GM19099 (cell line): ENCODE measurements around the gene MAGI2.

ENCODE experiments used
- POLR2A ChIP-seq: IDR thresholded peaks from 3 replicates; pipeline ENCODE4 v1.6.1; 2011; ENCODE audit warnings: low read depth; ENCODE audit not compliant: insufficient read length; ENCODE audit errors: extremely low read depth

MAGI2 gene

DNA sequence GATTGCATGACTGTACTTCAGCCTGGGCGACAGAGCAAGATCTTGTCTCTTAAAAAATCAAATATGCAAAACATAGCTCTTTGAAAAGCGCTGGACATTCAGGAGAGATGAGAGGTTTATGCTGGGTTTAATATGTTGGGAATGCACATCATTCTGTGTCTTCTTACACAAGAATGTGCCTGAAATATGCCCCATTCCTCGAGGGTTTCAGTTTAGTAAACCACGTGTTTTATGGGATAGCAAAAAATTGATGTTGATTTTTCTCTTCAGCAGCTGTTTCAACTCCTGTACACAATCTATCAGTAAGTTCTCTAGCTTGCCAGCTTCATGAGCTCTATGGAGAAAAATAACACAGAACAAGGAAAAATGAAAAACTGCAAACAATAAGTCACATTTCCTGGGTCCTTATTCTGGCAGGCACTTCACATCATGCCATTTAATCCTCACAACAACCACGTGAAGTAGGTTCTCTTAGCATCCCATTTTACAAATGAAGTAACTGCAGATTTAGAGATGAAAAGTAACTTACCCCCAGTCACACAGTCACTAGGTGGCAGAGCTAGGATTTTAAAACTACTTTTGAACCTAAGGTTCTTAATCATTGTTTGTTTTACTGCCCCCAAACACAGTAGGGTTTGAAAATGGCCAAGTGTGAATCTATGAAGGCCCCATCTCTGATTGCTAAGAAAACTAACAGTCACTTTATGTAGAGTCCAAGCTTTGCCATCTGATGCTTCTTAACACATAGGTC lies 1231.3 kb downstream of the MAGI2 start:
- no peak for TF ChIP-seq POLR2A

DNA sequence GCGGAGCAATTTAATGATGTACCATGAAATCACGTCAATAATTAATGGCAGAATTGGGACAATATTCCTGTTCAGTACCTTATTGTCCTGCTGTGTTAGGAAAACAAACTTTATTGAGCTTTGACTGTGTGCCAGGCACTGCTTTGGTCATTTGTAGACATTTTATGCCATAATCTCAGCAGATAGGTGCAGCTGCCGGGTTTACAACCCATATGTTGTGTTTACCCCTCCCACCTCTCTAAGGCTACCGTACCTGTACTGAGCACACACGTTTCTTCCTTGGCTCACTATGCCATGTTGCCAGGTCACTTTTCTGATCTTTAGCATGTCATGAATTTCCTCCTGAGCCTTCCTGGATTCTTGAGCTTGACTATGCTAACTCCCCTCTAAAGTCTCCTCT lies 1232.7 kb downstream of the MAGI2 start:
- no peak for TF ChIP-seq POLR2A

DNA sequence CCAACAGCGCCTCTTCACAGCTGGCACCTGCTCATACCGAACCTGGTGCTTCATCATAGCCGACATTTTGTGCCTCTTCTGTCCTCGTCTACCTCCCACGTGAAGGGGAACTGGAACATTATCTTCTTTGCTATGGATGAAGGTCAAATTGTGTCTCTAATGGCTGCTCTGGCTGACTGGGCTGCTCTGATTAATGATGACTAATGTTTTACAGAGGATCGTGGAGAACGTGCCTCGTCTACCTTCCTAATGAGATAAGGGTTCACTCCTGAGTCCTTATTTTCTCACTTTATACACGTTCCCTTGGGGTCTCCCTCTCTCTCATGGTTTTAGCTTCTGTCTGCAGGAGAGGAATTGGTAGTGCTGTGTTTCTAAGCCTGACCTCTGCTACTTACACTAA lies 1234.6 kb downstream of the MAGI2 start:
- TF ChIP-seq POLR2A = no peak

DNA sequence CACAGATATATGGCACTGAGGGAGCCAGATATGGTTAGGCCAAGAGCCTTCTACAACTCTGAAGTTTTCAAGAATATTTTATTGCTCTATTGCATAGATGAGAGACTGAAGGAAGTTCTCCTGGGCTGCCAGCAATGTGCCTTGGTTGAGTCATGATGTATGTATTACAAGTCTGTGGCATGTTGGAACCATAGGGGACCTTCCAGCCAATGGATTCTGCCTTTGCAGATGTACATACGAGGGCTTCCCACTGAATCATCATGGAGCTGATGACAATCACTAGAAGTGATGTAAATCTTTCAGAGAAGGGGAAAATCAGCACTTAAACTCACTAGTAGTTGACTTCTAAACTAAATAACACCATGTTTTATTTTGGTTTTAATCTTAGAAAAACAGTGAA lies 1235.4 kb downstream of the MAGI2 start:
- no peak for TF ChIP-seq POLR2A

DNA sequence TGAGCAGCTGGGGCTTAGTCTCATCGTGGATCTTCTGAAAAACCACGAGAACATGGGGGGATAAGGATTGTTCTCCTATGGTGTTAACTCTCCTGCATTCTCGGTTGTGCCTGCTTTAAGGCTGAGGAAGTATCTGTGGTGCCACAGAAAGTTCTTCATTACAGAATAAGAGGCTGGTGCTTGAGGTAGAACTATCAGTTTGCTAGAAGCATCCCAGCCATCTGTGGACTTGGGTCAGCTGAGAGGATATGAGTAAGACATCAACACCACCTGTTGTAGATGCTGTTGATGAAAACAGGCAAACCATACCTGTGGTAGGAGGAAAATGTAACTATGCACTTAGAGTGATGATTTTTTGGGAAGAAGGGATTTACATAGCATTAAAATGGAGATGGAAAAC lies 1238.3 kb downstream of the MAGI2 start:
- no peak for TF ChIP-seq POLR2A

DNA sequence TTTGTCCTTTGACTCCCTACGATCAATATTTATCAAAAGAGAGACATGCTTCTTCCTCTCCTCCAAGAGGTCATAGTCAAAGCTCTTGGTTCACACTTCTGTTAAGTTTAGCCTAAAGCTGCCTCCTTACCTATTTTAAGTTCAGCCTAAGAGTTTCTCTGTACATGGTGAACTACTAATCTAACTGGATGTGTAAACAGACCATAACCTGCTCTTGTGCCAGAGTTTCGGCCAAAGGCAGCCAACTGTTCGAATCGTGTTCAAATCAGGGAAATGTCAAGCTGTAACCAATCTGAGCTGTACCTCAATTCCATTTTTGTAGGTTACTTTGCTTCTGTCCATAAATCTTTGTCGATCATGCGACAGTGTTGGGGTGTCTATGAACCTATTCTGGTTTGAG lies 1240.1 kb downstream of the MAGI2 start:
- TF ChIP-seq POLR2A = no peak

DNA sequence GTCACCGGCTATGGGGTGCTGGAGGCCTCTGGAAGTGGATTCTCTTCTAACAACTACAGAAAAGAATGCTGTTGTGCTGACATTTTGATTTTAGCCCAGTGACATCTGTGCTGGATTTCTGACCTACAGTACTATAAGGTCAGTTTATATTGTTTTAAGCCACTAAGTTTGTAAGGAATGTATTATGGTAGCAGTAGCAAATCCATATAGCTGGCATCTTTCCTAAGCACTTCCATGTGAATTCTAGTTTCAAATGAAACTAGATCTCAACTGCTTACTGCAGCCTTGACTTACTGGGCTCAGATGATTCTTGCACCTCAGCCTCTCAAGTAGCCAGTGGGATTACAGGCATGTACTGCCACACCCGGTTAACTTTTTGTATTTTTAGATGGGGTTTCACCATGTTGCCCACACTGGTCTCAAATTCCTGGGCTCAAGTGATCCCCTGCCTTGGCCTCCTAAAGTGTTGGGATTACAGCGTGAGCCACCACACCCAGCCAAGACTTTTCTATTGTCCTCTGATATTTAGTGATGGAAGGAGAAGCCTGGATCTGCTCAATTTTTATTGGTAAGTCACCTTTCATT lies 1240.9 kb downstream of the MAGI2 start:
- no peak for TF ChIP-seq POLR2A

DNA sequence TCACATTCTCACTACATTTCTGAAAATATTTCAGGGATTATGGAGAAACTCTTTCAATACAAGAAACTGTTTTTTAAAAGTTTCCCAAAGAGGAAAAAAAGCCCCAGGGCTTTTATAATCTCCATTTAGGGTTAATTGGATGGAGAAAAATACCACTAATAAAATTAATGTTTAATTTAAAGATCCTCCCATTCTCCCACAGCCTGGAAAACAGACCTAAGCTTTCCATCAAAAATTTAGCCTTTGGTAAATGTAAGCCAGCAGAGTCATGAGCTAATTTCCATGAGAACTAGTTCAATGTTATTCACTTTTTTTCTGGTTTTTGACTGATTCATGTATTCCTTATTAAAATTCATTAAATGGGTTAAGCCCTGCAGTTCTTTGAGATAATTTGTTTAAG lies 1246.2 kb downstream of the MAGI2 start:
- TF ChIP-seq POLR2A = no peak

DNA sequence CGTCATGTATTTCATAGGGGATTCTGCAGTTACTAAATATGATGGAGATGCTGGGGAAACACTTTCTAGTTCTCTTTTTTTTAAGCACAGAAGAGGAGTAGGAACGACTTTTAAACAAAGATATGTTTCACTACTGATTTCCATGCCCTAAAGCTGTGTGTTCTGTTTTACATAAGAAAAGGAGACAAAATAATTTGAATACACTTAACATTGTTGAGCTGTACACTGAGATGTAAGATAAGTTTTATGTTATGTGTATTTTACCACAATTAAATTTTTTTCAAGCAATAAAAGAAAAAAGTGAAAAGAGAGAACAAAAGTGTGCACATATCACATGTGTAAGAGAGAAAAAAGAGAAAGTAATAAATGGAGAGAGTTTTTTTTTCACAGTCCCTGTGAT lies 1246.7 kb downstream of the MAGI2 start:
- TF ChIP-seq POLR2A = no peak

DNA sequence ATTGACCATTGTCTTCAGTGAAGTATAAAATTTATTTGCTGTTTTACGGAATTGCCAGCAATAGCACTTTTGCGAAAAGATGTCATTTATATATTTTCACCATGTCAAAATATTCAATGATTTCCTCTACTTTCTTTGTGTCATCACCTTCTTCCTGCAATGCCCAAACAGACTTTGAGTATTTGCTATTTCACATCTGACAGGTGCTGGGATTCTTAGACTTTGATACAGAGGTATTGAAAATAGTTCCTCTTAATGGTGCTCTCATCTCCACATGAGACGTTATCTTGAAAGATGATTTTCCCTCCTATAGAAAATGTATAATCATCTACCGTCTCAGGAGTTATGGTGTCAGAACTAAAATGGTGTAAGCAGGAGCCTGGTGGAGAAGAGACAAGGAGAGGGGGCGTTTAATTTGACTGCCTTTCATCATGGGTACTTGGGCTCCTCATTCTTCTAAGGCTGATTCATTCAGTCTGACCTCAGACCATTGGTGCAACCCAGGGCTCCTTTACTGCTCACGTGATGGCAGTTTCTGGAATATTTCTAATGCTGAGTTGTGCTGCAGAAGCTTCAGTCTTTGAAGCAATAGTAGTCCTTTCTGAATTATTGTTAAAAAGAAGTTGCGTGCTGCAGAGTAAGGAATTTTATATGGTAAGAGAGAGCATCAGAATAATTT lies 1250.3 kb downstream of the MAGI2 start:
- TF ChIP-seq POLR2A = no peak

DNA sequence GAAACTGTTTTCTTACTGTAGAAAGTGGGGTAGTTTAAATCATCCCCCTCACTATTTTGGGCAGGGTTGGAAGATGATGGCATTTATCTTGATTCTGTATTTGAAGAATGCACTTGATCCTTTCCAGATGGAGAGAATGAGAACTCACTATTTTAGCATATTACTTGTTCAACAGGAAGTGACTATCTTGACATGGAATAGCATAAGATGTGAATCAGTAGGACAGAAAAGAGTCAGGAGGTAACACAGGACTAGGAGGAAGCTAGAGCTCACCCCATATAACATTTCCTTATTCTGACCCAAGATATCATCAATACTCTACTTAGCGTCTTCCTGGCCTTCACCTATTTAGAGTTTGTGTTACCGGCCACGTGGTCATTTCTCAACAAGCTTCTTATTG lies 1254.7 kb downstream of the MAGI2 start:
- no peak for TF ChIP-seq POLR2A

DNA sequence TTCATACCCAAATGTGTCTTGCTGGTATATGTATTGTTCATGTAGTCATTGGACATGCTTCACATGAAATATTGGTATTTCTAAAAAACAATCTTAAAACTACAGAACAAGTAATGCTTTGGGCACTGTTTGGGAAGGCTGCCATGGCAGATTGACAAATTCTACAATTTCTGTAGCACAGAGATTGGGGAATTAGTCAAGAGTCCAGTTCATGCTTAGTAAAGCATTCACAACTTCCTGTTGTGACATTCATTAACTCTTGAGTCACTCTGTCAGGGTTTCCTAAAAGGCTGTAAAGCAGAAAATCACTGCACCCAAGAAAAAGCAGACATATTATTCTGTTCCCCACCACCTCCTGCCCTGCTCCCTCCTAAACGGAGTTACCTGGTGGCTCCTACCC lies 1256.0 kb downstream of the MAGI2 start:
- TF ChIP-seq POLR2A = no peak

DNA sequence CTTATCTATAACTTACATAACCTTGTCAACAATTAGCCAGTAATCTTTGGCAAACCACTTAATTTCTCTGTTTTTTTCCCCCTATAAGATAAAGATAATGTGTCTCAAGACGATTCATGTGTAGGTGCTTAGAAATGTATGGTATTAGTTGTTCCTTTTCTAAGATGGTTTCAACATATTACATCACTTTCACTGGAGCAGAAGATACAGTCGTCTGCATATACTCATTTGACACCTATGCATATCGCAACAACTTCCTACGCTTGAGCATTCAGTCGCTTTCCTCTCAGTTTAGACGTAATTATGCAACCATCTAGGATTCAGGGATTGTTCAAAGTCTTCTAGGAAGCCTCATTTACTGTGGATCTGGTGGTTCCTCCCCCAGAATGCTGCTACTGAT lies 1258.2 kb downstream of the MAGI2 start:
- no peak for TF ChIP-seq POLR2A

DNA sequence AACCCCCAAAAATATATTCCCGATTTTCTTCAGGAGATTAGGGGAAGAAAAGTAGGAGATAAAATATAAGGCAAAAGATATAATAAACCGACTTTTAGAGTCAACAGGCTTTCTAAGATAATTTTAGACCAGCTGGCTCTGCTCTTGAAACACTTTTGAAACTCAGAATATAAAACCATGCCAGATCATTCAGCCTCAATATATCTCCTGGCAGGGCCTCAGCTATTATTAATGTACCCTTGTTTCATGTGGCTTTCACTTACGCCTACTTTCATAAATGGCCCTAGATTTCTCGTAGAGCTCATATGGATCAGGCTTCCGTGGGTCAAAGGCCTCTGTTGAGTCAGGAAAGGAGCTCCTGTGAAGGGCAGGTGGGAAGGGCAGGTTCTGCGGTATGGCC lies 1258.9 kb downstream of the MAGI2 start:
- no peak for TF ChIP-seq POLR2A

DNA sequence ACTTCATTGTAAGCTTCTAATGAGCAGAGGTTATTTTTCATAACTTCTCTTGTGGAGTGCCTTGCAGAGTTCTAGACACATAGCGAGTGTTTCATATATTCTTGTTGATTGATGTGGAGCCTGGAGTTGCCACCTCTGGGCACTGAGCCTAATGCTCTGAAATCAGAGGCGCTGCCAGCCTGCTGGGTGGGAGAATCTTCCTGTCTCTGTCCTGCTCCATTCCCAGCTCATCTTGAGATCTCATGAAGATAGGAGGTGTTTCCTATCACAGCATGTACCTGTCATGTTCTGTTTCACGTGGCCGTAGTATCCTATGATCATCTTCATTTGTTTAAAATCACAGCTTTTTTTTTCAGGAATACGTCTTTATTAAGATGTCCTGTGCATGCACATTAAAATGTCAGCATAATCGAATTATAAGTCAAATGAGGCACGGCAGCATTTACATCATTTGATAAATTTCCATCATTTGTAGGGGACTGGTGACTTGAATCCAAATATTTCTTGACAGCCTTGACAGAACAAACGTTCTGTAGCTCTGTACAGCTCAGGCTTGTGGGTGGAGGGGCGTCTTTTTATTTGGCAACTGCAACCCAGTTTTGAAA lies 1261.9 kb downstream of the MAGI2 start:
- TF ChIP-seq POLR2A = no peak

DNA sequence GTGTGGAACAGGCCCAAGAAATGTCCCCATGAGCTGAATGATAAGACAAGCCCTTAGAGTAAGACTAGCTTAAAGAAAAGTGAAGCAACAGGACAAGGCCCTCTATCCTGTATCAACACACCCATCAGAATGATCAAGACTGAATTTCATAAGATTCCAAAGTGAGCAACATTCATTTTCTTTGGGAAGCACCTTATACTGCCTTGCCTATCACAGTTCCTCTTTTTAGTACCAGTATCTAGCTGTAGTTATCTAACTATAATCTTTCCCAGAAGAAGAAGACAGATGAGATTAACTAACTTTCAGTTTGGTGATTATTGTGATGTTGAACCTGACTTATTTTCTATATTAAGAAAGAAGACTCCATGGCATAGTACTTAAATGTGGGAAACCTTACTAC lies 1263.7 kb downstream of the MAGI2 start:
- TF ChIP-seq POLR2A = no peak

DNA sequence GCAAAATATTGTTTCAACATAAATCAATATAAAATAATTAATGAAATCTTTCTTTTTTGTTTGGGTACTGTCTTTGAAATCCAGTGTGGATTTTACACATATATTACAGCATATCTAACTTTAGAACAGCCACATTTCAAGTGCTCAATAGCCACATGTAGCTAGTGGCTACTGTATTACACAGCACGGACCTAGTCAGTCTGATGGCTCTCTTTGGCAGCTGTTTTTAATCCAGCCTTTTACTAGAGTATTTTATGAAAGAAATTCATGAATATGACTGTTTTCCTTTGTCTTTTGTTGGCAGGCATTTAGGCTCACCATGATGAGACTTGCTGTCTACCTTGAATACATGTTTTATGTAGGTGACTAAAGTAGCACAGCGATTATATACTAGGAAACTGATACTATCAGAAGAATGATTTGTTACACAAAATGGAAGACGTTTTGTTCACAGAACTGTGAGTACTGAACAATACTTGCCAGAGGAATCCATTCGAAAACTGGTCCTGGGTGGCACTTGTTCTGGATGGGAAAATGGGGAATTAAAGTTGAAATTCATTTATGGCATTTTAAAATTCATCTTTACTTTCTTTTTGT lies 1268.2 kb downstream of the MAGI2 start:
- no peak for TF ChIP-seq POLR2A
